Liver (tissue), 3 donors: ENCODE measurements around the gene TFF2.

Experiments
- CTCF ChIP-seq: fragments of 150-350 bp; IDR thresholded peaks from 2 replicates; pipeline ENCODE4 v1.5.1; 2017; ENCODE audit warnings: improper control_type of control experiment, low read depth, low read length; ENCODE audit not compliant: missing input control
- EGR1 ChIP-seq, 2 donors: IDR thresholded peaks; 2 replicates each; pipeline ENCODE4 v1.6.1; 2016 to 2018; ENCODE audit warnings: antibody characterized with exemption in 2 of 2, low read depth in 2 of 2
- JUND ChIP-seq, 2 donors: IDR thresholded peaks; 2 replicates each; pipeline ENCODE4 v1.6.1; 2016; ENCODE audit warnings: antibody characterized with exemption in 2 of 2
- MAX ChIP-seq: IDR thresholded peaks from 2 replicates; pipeline ENCODE4 v1.6.1; 2016; ENCODE audit warnings: antibody characterized with exemption
- REST ChIP-seq: IDR thresholded peaks from 2 replicates; pipeline ENCODE4 v1.6.1; 2016; ENCODE audit warnings: antibody characterized with exemption, mild to moderate bottlenecking
- TAF1 ChIP-seq: conservative IDR thresholded peaks from 2 replicates; pipeline ENCODE4 v1.6.1; 2016; ENCODE audit warnings: antibody characterized with exemption, mild to moderate bottlenecking
- donor health status: healthy.
- donor health status: healthy.

GRCh38 chr21:42305707-42306147, 45.1 kb downstream of the TFF2 start:
- no peak for TF ChIP-seq CTCF
- TF ChIP-seq REST: no peak
- no peak for TF ChIP-seq JUND (IDR thresholded peaks at IDR 0.05)
- TF ChIP-seq EGR1 (IDR thresholded peaks at IDR 0.05; ENCODE audit: low read depth in 2 of 2): no peak
- no peak for TF ChIP-seq MAX
- TF ChIP-seq TAF1: no peak
